ENCODE measurements around the gene SCFD2.
"Not testable (repeated sequence)": the region's sequence is repeated elsewhere in the genome, so short reads cannot be mapped to it uniquely, and the experiment has no call there.

Gene SCFD2

DNA sequence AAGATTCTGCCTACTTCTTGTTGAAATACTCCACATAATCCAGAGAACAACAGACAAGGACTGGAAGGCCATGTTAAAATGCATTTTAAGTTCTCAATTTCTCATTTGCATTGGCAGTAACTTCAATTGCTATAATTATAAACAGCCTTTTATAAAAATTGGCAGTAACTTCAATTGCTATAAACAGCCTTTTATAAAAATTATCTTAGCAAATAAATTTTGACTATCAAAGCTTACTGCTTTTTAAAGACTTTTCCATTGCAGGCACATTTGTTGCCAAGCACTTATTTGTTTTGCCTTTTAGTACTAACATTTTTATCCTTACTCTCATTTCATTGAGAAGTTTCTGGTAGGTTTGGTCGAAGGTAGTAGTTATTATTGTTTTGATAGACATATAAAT is 17.8 kb downstream of the SCFD2 start:
- no peak overlapping the region for H3K27ac ChIP-seq (replicated peaks)
- no peak for DNase-seq (ENCODE audit: low read depth in 1 of 2, low spot score in 1 of 2)
- TF ChIP-seq, protein P1, sequence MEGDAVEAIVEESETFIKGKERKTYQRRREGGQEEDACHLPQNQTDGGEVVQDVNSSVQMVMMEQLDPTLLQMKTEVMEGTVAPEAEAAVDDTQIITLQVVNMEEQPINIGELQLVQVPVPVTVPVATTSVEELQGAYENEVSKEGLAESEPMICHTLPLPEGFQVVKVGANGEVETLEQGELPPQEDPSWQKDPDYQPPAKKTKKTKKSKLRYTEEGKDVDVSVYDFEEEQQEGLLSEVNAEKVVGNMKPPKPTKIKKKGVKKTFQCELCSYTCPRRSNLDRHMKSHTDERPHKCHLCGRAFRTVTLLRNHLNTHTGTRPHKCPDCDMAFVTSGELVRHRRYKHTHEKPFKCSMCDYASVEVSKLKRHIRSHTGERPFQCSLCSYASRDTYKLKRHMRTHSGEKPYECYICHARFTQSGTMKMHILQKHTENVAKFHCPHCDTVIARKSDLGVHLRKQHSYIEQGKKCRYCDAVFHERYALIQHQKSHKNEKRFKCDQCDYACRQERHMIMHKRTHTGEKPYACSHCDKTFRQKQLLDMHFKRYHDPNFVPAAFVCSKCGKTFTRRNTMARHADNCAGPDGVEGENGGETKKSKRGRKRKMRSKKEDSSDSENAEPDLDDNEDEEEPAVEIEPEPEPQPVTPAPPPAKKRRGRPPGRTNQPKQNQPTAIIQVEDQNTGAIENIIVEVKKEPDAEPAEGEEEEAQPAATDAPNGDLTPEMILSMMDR (IDR thresholded peaks at IDR 0.05; ENCODE audit: insufficient read depth, low read length), result no peak
- no peak for TF ChIP-seq POLR2AphosphoS5 (IDR thresholded peaks at IDR 0.05; ENCODE audit: low read depth)
- TF ChIP-seq SPI1 (IDR thresholded peaks at IDR 0.05; ENCODE audit: borderline replicate concordance, low read depth), result no peak
- no peaks in the 10 kb centered on the region for H3K27me3 ChIP-seq (ENCODE audit: insufficient read depth, poor library complexity, severe bottlenecking)
- no peak overlapping the region for H3K4me3 ChIP-seq (replicated peaks; ENCODE audit: insufficient read depth, low read length)

DNA sequence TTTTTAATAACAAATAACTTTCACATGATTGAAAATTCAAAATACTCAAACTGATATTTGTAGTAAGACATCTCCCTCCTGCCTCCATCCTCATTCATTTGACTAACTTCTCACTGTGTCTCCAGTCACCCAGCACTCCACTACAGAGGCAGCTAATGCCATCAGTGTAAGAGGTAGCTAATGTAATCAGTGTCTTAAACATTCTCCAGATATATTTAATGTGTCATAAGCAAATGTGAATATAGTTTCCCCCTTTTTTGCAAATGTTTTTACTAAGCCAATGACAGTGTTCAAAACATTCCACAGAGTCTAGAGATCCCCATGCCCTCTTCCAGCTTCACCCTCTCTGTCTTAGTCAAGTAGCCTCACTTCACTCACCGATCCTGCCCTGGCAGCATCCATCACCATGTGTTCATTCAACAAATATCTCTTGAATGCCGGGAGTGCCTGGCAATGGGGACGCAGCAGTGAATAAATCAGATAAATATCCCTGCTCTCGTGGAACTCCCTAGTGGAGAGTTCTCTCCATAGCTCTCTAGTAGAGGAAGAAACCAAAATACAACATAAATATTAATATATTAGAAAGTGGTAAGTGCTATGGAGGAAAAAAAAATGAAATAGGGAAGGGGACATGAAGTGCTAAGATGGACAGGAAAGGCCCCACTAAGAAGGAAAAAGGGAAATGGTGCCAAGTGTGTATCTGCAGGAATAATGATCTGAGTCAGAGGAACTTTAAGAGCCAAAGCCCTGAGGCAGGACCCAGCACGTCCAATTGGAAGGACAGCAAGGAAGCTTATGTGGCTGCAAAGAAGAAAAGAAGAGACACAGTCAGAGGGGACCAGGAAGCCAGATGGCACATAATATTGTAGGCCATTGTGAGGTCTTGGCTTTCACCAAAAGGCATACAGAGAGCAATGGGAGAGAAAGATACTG is 18.7 kb downstream of the SCFD2 start:
- H3K27ac ChIP-seq (replicated peaks), result no peak overlapping the region
- TF ChIP-seq, protein P1 (IDR thresholded peaks at IDR 0.05; ENCODE audit: insufficient read depth, low read length), result no peak
- TF ChIP-seq POLR2AphosphoS5 (IDR thresholded peaks at IDR 0.05; ENCODE audit: low read depth), result no peak
- no peak for TF ChIP-seq SPI1 (IDR thresholded peaks at IDR 0.05; ENCODE audit: borderline replicate concordance, low read depth)
- TF ChIP-seq, protein P2, sequence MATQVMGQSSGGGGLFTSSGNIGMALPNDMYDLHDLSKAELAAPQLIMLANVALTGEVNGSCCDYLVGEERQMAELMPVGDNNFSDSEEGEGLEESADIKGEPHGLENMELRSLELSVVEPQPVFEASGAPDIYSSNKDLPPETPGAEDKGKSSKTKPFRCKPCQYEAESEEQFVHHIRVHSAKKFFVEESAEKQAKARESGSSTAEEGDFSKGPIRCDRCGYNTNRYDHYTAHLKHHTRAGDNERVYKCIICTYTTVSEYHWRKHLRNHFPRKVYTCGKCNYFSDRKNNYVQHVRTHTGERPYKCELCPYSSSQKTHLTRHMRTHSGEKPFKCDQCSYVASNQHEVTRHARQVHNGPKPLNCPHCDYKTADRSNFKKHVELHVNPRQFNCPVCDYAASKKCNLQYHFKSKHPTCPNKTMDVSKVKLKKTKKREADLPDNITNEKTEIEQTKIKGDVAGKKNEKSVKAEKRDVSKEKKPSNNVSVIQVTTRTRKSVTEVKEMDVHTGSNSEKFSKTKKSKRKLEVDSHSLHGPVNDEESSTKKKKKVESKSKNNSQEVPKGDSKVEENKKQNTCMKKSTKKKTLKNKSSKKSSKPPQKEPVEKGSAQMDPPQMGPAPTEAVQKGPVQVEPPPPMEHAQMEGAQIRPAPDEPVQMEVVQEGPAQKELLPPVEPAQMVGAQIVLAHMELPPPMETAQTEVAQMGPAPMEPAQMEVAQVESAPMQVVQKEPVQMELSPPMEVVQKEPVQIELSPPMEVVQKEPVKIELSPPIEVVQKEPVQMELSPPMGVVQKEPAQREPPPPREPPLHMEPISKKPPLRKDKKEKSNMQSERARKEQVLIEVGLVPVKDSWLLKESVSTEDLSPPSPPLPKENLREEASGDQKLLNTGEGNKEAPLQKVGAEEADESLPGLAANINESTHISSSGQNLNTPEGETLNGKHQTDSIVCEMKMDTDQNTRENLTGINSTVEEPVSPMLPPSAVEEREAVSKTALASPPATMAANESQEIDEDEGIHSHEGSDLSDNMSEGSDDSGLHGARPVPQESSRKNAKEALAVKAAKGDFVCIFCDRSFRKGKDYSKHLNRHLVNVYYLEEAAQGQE (IDR thresholded peaks at IDR 0.05; ENCODE audit: insufficient replicate concordance, low read depth), result no peak
- TF ChIP-seq GABPA (IDR thresholded peaks at IDR 0.05; ENCODE audit: low read depth), result no peak
- no peak overlapping the region for H3K4me3 ChIP-seq (replicated peaks; ENCODE audit: insufficient read depth, low read length)
- no peak for DNase-seq (ENCODE audit: low read depth in 1 of 2, low spot score in 1 of 2)
- H3K27me3 ChIP-seq (ENCODE audit: insufficient read depth, poor library complexity, severe bottlenecking), result no peaks in the 10 kb centered on the region

DNA sequence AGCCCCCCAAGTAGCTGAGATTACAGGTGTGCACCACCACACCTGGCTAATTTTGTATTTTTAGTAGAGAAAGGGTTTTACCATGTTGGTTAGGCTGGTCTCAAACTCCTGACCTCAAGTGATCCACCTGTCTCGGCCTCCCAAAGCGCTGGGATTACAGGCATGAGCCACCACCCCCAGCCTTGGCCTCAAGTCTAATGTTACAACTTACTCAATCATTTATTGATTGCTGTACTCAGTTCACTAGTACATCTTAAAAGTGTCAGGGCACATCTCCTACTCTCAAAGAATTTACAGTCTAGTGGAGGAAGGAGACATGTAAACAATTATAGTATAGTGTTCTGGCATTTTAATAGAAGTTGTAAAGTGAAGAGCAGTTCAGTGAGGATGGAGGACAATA is 19.5 kb downstream of the SCFD2 start:
- H3K4me3 ChIP-seq (replicated peaks; ENCODE audit: insufficient read depth, low read length); H3K27me3 ChIP-seq (ENCODE audit: insufficient read depth, poor library complexity, severe bottlenecking); H3K27ac ChIP-seq (replicated peaks); DNase-seq (ENCODE audit: low read depth in 1 of 2, low spot score in 1 of 2): not testable (repeated sequence)

DNA sequence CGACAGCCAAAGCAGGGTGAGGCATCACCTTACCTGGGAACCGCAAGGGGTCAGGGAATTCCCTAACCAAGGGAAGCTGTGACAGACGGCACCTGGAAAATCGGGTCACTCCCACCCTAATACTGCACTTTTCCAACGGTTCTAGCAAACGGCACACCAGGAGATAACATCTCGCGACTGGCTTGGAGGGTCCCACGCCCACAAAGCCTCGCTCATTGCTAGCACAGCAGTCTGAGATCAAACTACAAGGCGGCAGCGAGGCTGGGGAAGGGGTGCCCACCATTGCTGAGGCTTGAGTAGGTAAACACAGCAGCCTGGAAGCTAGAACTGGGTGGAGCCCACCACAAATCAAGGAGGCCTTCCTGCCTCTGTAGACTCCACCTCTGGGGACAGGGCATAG is 25.7 kb downstream of the SCFD2 start:
- not testable (repeated sequence) for H3K4me3 ChIP-seq (replicated peaks; ENCODE audit: insufficient read depth, low read length); DNase-seq (ENCODE audit: low read depth in 1 of 2, low spot score in 1 of 2); H3K27me3 ChIP-seq (ENCODE audit: insufficient read depth, poor library complexity, severe bottlenecking); H3K27ac ChIP-seq (replicated peaks)

DNA sequence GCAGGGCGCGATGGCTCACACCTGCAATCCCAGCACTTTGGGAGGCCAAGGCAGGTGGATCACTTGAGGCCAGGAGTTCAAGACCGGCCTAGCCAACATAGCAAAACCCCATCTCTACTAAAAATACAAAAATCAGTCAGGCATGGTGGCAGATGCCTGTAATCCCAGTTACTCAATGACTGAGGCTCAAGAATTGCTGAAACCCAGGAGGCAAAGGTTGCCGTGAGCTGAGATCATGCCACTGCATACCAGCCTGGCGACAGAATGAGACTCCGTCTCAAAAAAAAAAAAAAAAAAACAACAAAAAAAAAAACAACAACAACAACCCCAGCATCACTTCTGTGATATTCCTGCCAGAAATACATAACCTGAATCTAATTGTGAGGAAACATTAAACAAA is 30.9 kb downstream of the SCFD2 start:
- not testable (repeated sequence) for DNase-seq (ENCODE audit: low read depth in 1 of 2, low spot score in 1 of 2); H3K4me3 ChIP-seq (replicated peaks; ENCODE audit: insufficient read depth, low read length); H3K27ac ChIP-seq (replicated peaks); H3K27me3 ChIP-seq (ENCODE audit: insufficient read depth, poor library complexity, severe bottlenecking)

DNA sequence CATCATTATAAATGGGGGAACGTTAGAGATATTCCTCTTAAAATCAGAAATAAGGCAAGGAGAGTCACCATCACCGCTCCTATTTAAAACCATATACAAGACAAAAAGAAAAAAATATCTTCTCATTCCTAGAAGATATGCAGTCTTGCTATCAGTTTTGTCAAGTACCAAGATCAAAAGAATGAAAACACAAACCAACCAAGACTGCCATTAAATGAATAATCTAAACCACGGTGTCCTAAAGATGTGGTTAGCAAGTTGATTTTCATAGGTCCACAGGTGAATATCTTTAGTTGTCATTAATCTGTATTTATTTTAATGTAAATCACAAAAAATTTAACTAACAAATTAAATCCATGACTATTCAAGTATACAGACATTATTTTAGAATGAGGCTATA is 39.3 kb downstream of the SCFD2 start:
- H3K27me3 ChIP-seq (ENCODE audit: insufficient read depth, poor library complexity, severe bottlenecking), result no peaks in the 10 kb centered on the region
- H3K27ac ChIP-seq (replicated peaks), result no peak overlapping the region
- TF ChIP-seq, protein P1 (IDR thresholded peaks at IDR 0.05; ENCODE audit: insufficient read depth, low read length), result no peak
- no peak for TF ChIP-seq GABPA (IDR thresholded peaks at IDR 0.05; ENCODE audit: low read depth)
- TF ChIP-seq, protein P2 (IDR thresholded peaks at IDR 0.05; ENCODE audit: insufficient replicate concordance, low read depth), result no peak
- TF ChIP-seq POLR2AphosphoS5 (IDR thresholded peaks at IDR 0.05; ENCODE audit: low read depth), result no peak
- no peak for TF ChIP-seq SPI1 (IDR thresholded peaks at IDR 0.05; ENCODE audit: borderline replicate concordance, low read depth)
- H3K4me3 ChIP-seq (replicated peaks; ENCODE audit: insufficient read depth, low read length), result no peak overlapping the region
- DNase-seq (ENCODE audit: low read depth in 1 of 2, low spot score in 1 of 2), result no peak

Data from HL-60 (cell line).